BE2C (cell line): ENCODE results near the gene EVA1B.

Source experiments
- DNase-seq: peaks from one replicate; pipeline ENCODE4 v3.0.0-alpha.2; 2020
- H3K27me3 ChIP-seq: fragments of 250-450 bp; sonication (Bioruptor Pico); 2 replicates; pipeline ENCODE4 v1.5.1; 2020; ENCODE audit warnings: mild to moderate bottlenecking
- H3K36me3 ChIP-seq: fragments of 250-450 bp; sonication (Bioruptor Pico); 2 replicates; pipeline ENCODE4 v1.5.1; 2020; ENCODE audit warnings: mild to moderate bottlenecking
- H3K4me1 ChIP-seq: fragments of 250-450 bp; sonication (Bioruptor Pico); 2 replicates; pipeline ENCODE4 v1.5.1; 2020
- H3K4me3 ChIP-seq: 2 replicates; pipeline ENCODE4 v1.5.1; 2011; ENCODE audit warnings: low read depth, low read length
- H3K9me3 ChIP-seq: fragments of 250-450 bp; sonication (Bioruptor Pico); 2 replicates; pipeline ENCODE4 v1.5.1; 2020
- TF ChIP-seq, protein P1 (sequence below): IDR thresholded peaks from 2 replicates; pipeline ENCODE4 v1.5.1; 2012; ENCODE audit warnings: mild to moderate bottlenecking, low read depth, low read length

The EVA1B gene

GRCh38 chr1:36354486-36354885, 31.0 kb upstream of the EVA1B start:
- TF ChIP-seq, protein P1, sequence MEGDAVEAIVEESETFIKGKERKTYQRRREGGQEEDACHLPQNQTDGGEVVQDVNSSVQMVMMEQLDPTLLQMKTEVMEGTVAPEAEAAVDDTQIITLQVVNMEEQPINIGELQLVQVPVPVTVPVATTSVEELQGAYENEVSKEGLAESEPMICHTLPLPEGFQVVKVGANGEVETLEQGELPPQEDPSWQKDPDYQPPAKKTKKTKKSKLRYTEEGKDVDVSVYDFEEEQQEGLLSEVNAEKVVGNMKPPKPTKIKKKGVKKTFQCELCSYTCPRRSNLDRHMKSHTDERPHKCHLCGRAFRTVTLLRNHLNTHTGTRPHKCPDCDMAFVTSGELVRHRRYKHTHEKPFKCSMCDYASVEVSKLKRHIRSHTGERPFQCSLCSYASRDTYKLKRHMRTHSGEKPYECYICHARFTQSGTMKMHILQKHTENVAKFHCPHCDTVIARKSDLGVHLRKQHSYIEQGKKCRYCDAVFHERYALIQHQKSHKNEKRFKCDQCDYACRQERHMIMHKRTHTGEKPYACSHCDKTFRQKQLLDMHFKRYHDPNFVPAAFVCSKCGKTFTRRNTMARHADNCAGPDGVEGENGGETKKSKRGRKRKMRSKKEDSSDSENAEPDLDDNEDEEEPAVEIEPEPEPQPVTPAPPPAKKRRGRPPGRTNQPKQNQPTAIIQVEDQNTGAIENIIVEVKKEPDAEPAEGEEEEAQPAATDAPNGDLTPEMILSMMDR: no peak
- H3K9me3 ChIP-seq: no peaks in the 10 kb centered on the region
- DNase-seq: no peak
- H3K4me1 ChIP-seq: peaks cover 9% of the 10 kb centered on the region
- no peak overlapping the region for H3K4me3 ChIP-seq
- H3K36me3 ChIP-seq: no peaks in the 10 kb centered on the region
- H3K27me3 ChIP-seq: no peaks in the 10 kb centered on the region

DNA sequence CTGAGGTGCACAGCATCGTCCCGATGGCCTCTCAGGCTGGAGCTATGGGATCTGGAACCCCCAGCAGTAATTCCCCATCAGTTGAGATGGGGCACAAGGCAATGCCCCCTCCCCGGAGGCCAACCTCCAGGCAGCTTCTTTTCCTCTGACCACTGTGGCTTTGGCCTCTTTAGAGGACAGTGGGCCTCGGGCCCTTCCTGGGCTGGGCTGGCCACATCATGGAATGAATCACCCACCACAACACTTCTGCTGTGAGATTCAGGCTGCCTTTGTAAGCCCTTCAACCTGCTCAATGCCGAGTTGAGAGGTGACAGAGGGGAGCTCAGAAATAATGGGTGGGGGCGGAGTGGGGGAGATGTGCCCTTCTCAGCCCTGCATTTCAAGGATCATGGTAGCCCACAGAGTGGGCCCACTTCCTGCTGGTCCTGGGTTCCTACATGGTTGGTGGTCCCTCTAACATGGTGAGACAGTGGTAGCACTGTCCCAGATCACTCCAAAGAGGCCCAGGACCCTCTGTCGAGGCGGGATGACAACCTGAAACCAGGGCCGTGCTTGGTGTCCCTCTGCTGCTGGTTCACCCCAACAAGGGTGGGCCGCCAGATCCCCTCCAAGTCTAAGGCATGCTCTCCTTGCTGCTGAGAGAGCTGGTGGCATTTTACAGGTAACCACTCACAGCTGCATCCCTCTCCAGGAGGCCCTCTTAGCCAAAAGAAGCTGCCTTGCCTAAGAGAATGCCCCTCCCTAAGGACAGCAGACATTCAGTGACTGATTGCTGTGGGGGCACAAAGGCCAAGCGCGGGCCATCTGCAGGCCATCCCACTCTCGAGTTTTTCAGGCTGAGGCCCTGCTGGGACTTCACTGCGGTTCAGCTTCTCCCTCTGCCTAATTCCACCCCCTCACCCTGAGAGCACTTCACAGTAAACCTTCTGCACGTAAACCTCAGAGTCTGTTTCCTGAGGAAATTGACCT, 29.7 kb upstream of the EVA1B start:
- TF ChIP-seq, protein P1: no peak
- Histone ChIP-seq H3K9me3 (no peaks in the 10 kb centered on the region), H3K36me3 (0 out of 2 replicates have a peak, but pooled peaks cover 4% of the 10 kb centered on the region), H3K27me3 (no peaks in the 10 kb centered on the region), H3K4me3 (no peak overlapping the region), H3K4me1 (peaks cover 9% of the 10 kb centered on the region)
- DNase-seq: no peak

GRCh38 chr1:36352125-36352909, 28.9 kb upstream of the EVA1B start:
- Histone ChIP-seq H3K4me1 (peaks cover 9% of the 10 kb centered on the region), H3K9me3 (no peaks in the 10 kb centered on the region), H3K4me3 (no peak overlapping the region), H3K36me3 (peaks cover 7% of the 10 kb centered on the region; the same call in 1 of the 2 replicates), H3K27me3 (no peaks in the 10 kb centered on the region)
- DNase-seq: no peak
- TF ChIP-seq, protein P1: no peak

GRCh38 chr1:36351227-36351977, 28.0 kb upstream of the EVA1B start:
- no peaks in the 10 kb centered on the region for H3K27me3 ChIP-seq
- H3K4me1 ChIP-seq: peaks cover 9% of the 10 kb centered on the region
- H3K36me3 ChIP-seq: peaks cover 7% of the 10 kb centered on the region; the same call in 1 of the 2 replicates
- H3K9me3 ChIP-seq: no peaks in the 10 kb centered on the region
- TF ChIP-seq, protein P1: no peak
- peak; percentile 63 for DNase-seq
- no peak overlapping the region for H3K4me3 ChIP-seq

- Histone ChIP-seq H3K4me3 (no peak overlapping the region), H3K9me3 (no peaks in the 10 kb centered on the region), H3K27me3 (no peaks in the 10 kb centered on the region), H3K36me3 (peaks cover 7% of the 10 kb centered on the region; the same call in 1 of the 2 replicates), H3K4me1 (peaks cover 9% of the 10 kb centered on the region)
- DNase-seq: no peak
- TF ChIP-seq, protein P1: no peak
These were observed 27.3 kb upstream of the EVA1B start for GRCh38 chr1:36350659-36351226.
